CD4-positive, alpha-beta T cell treated with Interleukin-15 for 1 hour (primary cell): ENCODE measurements around the gene BCL7A.
A peak's percentile ranks its signal among the peaks of the same experiment; 100 is the strongest.

Source experiments
- DNase-seq: peaks from one replicate; pipeline ENCODE4 v3.0.0-alpha.2; 2020

BCL7A gene

DNA sequence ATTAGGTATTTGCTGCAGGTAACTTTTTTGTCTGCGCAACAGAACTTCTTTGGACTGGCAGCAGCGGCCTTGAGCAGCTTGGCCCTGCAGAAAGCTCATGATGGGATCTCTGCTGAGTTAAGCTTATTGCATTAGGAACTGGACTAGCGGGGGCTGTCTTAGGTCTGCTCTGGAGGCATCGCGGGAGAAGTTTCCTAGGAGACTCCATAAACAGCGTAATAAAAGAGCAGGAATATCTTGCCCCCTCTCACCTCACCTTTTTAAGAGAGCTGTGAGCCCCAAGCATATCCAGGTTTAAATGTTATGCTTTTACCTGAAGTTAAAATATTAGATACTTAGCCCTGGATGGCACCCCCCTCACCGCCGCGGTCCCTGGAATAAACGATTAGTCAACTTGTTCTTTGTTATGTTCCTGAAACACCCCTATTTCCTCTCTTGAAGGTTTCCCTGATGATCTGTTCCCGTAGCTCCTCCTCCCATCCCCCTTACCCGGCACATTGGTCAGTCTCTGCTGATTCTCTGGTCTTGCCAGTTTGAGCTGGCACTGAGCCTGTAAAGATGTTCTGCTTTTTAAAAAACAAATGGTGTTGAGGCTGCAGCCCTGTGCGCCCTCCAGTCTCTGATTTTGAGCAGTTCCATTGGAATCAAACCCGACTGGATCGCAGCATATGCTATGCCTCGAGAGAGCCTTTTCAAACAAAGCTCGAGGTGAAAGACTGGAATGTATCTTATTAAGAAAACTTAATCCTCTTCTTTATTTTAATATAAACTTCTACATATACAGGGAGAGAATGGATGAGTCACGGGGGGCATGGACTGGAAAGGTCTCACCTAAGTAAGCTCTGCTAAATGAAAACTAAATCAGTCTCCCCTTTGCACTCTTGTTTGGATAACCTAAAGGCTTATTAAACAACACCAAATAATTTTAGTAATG, 58.7 kb downstream of the BCL7A start:
- peak; percentile 49 for DNase-seq

GRCh38 chr12:122081083-122081696, 59.5 kb downstream of the BCL7A start:
- DNase-seq, result no peak

- peak; percentile 48 for DNase-seq
Observed at GRCh38 chr12:122081697-122082221, 60.1 kb downstream of the BCL7A start.

GRCh38 chr12:122082621-122083356, 61.1 kb downstream of the BCL7A start:
- DNase-seq, result no peak

GRCh38 chr12:122084857-122085405, 63.2 kb downstream of the BCL7A start:
- DNase-seq, result no peak

GRCh38 chr12:122085591-122085990, 63.9 kb downstream of the BCL7A start:
- DNase-seq, result no peak

DNA sequence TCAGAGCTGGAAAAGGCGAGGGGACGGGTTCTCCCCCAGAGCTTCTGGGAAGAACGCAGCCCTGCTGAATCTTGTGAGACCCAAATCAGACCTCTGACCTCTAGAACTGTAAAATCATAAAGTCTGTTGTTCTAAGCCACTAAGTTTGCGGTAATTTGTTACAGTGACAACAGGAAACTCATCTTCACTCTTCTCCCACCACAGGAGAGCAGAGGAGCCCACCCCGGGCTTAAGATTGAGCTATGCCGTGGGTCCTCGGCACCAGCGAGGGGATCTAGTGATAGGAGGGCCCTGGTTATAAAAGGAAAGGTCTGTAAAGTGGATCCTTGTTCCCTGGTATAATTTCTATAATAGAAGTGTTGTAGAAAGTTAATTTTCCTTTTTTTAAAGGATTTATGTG, 64.4 kb downstream of the BCL7A start:
- no peak for DNase-seq

DNA sequence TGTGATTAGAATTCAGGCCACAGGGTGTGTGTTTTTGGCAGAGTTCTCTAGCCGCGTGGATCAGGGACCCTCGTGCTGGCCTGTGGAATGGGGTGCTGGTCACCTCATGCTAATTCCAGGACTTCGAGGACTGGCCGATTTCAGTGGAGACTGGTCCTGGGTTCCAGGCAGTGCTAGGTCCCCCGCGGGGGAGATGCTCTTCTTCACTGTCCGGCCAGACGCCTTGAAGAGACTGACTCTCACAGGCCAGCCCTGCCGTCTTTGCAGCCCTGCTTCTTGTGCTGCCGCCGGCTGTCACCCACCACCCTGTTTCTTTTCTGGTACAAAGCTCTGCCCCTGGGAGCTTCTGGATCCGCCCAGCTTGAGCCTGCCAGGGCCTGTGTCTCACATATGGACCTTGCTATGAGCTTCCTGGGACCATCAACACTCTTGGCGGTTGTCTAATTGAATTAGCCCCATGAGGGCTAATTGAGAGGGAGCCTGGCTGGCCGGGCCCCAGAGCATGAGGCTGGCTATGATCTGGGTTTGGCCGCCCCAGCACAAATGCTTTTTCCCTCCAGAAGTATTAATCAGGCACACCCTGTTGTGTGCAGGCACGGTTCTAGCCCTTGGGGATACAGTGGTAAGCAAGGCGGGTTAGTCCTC, 65.1 kb downstream of the BCL7A start:
- DNase-seq, result no peak

DNA sequence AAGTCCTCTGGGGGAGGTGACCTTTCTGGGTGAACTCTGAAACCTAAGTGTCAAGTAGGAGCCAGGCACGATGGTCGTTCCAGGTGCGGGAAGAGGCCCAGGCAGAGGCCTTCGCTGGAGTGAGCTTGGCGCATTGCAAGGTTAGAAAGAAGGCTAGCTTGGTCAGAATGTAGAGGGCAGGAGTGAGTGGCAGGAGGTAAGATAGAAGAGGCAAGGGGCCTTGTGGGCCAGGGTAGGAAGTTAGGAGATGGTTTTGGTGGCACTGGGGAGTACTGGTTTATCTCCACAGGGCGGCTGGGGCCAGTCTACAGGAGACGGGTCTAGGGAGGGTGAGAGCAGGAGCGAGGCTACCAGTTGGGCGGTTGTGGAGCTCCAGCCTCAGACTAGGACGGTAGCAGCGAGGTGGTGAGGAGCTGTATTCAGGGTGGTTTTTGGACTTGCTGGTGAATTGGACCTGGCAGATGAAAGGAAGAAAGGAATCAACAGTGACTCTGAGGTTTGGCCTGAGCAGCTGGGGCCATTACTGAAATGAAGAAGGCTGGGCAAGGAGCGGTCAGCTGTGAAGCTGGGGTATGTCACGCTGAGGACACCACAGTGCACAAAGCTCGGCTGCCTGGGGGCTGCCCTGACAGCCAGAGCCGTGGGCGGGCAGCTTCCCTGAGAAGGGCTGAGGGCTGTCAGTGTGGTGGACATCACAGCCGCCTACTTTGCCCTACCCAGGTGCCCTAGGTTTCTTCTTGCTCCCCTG, 65.9 kb downstream of the BCL7A start:
- DNase-seq, result no peak

DNA sequence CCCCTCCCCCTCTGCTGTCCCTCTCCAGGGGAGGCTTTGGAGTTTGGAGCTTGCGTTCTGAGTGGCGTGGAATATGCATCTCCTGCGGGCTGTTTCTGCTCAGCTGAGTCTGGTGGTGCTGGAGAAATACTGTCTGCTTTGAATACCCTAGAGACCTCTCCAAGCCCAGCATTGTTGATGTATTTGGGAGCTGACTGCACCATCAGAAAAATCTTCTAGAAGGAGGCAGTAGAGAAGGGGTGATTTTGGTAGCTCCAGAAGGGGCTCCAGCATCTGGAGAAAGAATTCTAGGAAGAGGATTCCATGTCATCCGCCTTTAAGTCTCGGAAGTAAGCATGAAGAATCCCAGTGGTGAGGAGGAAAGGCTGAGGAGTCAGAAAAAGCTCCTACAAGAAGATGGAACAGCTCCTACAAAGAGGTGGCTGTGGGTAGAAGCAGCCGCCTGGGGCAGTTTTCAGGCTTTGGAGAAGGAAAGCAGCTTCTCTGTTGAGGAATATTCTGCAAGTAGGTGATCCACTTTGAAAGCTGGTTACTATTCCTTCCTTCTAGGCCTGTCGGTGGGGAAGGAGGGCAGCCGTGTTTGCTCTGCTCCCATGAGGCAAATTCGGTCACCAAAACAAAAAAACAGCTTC, 66.6 kb downstream of the BCL7A start:
- no peak for DNase-seq

GRCh38 chr12:122089077-122089476, 67.4 kb downstream of the BCL7A start:
- no peak for DNase-seq

GRCh38 chr12:122090759-122091515, 69.3 kb downstream of the BCL7A start:
- no peak for DNase-seq

DNA sequence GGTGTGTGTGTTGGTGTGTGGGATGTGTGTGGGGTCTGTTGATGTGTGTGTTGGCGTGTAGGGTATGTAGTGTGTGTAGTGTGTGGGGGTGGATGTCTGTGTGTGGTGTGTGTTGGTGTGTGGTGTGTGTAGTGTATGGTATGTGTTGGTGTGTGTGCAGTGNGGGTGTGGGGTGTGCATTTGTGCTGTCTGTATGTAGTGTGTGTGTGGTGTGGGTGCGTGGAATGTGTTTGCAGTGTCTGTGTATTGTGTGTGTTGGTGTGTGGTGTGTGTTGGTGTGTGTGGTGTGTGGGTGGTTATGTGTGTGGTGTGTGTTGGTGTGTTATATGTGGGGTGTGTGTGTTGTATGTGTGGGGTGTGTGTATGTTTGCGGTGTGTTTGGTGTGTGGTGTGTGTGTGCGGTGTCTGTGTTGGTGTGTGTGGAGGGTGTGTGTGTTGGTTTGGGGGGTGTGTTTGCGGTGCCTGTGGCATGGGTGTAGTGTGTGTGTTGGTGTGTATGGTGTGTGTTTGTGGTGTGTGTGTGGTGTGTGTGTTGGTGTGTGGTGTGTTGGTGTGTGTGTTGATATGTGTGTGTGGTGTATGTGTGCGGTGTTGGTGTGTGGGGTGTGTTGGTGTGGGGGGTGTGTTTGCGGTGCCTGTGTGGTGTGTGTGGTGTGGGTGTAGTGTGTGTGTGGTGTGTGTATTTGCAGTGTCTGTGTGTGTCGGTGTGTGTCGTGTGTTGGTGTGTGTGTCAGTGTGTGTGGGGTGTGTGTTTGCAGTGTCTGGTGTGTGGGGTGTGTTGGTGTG, 71.6 kb downstream of the BCL7A start:
- no peak for DNase-seq

DNA sequence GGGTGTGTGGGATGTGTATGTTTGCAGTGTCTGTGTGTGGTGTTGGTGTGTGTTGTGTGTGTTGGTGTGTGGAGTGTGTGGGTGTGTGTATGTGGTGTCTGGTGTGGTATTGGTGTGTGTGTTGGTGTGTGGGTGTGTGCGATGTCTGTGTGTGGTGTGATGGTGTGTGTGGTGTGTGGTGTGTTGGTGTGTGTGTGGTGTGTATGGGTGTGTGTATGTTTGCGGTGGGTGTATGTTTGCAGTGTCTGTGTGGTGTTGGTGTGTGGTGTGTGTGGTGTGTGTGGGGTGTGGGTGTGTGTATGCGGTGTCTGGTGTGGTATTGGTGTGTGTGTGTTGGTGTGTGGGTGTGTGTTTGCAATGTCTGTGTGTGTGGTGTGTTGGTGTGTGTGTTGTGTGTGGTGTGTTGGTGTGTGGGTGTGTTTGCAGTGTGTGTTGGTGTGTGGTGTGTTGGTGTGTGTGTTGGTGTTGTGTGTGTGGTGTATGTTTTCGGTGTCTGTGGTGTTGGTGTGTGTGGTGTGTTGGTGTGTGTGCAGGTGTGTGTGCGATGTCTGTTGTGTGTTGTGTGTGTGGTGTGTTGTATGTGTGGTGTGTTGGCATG, 72.6 kb downstream of the BCL7A start:
- no peak for DNase-seq

DNA sequence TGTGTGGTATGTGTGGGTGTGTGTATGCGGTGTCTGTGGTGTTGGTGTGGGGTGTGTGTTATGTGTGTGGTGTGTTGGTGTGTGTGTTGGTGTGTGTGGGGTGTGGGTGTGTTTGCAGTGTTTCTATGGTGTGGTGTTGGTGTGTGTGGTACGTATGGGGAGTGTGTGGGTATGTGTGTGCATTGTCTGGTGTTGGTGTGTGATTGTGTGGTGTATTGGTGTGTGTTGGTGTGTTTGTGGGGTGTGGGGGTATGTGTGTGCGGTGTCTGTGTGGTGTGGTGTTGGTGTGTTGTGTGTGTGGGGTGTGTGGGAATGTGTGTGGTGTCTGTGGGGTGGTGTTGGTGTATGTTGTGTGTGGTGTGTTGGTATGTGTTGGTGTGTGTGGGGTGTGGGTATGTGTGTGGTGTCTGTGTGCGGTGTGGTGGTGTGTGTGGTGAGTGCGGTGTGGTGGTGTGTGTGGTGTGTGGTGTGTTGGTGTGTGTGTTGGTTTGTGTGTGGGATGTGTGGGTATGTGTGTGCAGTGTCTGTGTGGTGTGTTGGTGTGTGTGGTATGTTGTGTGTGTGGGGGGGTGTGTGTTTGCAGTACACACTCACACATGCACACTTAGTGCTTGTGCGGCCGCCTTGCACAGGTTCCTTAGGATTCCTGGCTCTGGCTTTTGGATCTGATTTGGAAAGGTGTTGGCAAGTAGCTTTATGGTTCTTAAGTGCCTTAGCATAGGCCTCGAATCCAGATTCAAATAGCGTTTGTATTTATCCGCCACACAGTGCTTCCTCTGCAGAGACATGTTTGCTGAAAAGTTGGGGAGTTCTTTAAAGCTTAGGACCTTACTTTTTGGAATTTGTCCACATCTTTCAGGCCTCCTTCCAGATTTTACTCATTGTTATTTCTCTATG, 73.3 kb downstream of the BCL7A start:
- no peak for DNase-seq

DNA sequence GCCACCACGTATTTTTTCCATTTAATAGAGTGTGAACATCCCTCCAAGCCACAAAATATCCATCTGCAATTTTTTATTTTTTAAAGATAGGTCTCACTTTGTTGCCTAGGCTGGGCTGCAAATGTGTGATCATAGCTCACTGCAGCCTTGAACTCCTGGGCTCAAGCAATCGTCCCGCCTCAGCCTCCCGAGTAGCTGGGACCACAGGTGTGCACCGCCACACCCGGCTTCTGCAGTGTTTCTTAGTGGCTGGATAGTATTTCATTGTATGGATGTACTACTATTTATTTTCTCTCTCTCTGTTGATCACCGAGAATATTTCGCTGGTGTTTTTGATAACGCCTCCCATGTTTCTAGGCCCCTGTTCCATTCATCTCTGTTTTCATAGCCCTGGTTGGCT, 74.3 kb downstream of the BCL7A start:
- no peak for DNase-seq

GRCh38 chr12:122096591-122097149, 75.0 kb downstream of the BCL7A start:
- DNase-seq, result no peak

GRCh38 chr12:122097584-122097926, 75.9 kb downstream of the BCL7A start:
- no peak for DNase-seq
